ENCODE data around the gene CDCA5.

Gene CDCA5

GRCh38 chr11:65087216-65087615 lies 3.4 kb upstream of the CDCA5 start:
- intact Hi-C loops (cut with DNase I; ENCODE audit: low total_unique reads), result loop anchor here (5.0 kb wide), 1 partner anchor 60 kb away; the partner anchor contains the start of gene SNX15
- Histone ChIP-seq H3K27ac (no peak overlapping the region), H3K36me3 (peaks cover 25 to 46% (median 35%) of the 10 kb centered on the region in 3 donors), H3K4me1 (peaks cover 0 to 21% (median 17%) of the 10 kb centered on the region in 4 donors), H3K9me3 (no peaks in the 10 kb centered on the region), H3K27me3 (no peaks in the 10 kb centered on the region), H3K4me3 (no peak overlapping the region)
- DNase-seq, result no peak
- no peak for TF ChIP-seq CTCF (IDR thresholded peaks at IDR 0.05)

GRCh38 chr11:65086809-65087208 lies 3.0 kb upstream of the CDCA5 start:
- no peaks in the 10 kb centered on the region for H3K9me3 ChIP-seq
- no peak for TF ChIP-seq CTCF (IDR thresholded peaks at IDR 0.05)
- no peaks in the 10 kb centered on the region for H3K27me3 ChIP-seq
- DNase-seq, result no peak
- H3K27ac ChIP-seq, result no peak overlapping the region
- peaks cover 25 to 46% (median 35%) of the 10 kb centered on the region in 3 donors for H3K36me3 ChIP-seq
- intact Hi-C loops (cut with DNase I; ENCODE audit: low total_unique reads), result loop anchor here (5.0 kb wide), 1 partner anchor 60 kb away; the partner anchor contains the start of gene SNX15
- H3K4me3 ChIP-seq, result no peak overlapping the region
- H3K4me1 ChIP-seq, result peaks cover 0 to 21% (median 17%) of the 10 kb centered on the region in 4 donors

GRCh38 chr11:65085446-65085845 lies 1.6 kb upstream of the CDCA5 start:
- Histone ChIP-seq H3K9me3 (no peaks in the 10 kb centered on the region), H3K27ac (no peak overlapping the region), H3K4me1 (peaks cover 0 to 21% (median 17%) of the 10 kb centered on the region in 4 donors), H3K36me3 (peaks cover 25 to 46% (median 35%) of the 10 kb centered on the region in 3 donors), H3K4me3 (no peak overlapping the region), H3K27me3 (no peaks in the 10 kb centered on the region)
- intact Hi-C loops (cut with DNase I; ENCODE audit: low total_unique reads), result loop anchor here (5.0 kb wide), 1 partner anchor 58 kb away; the partner anchor contains the start of gene SNX15
- TF ChIP-seq CTCF (IDR thresholded peaks at IDR 0.05), result no peak
- DNase-seq, result no peak

GRCh38 chr11:65084598-65085375 lies 947 bp upstream of the CDCA5 start:
- intact Hi-C loops (cut with DNase I; ENCODE audit: low total_unique reads), result loop anchor here (5.0 kb wide), 1 partner anchor 57 kb away; the partner anchor contains the start of gene SNX15
- H3K36me3 ChIP-seq, result peaks cover 25 to 44% (median 35%) of the 10 kb centered on the region in 3 donors

More at GRCh38 chr11:65084598-65085375, 947 bp upstream of the CDCA5 start:
- DNase-seq, result no peak
- TF ChIP-seq CTCF (IDR thresholded peaks at IDR 0.05), result no peak
- Histone ChIP-seq H3K27ac (peak overlapping the region; percentile 87 to 88), H3K27me3 (no peaks in the 10 kb centered on the region), H3K9me3 (no peaks in the 10 kb centered on the region), H3K4me1 (peaks cover 0 to 21% (median 17%) of the 10 kb centered on the region in 4 donors), H3K4me3 (peak overlapping the region; percentile 67 to 70)

All from tibial artery (tissue), 4 donors.